ENCODE results near the gene SPRR2A.
"Not testable (repeated sequence)": the region's sequence is repeated elsewhere in the genome, so short reads cannot be mapped to it uniquely, and the experiment has no call there.

SPRR2A gene

DNA sequence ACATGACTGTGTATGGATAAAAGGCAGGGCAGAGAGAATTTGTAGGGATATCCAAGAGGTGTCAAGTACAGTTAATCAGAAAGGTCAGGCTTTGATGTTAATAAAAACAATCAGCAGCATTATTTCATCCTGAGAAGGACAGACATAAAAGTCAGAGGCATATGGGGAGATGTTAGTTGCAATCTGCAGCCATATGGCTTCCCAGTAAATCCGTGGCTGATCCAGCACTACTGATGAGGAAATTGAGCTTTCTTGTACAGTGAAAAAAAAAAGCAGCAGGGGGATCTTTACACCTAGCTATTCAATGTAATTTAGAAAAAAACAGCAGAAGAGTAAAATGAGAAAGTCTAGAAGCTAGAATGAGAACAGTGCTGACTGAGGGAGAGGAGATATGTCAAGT is 28.5 kb downstream of the SPRR2A start:
- intact Hi-C loops (cut with DNase I), result no loop called here
- DNase-seq, result no peak

DNA sequence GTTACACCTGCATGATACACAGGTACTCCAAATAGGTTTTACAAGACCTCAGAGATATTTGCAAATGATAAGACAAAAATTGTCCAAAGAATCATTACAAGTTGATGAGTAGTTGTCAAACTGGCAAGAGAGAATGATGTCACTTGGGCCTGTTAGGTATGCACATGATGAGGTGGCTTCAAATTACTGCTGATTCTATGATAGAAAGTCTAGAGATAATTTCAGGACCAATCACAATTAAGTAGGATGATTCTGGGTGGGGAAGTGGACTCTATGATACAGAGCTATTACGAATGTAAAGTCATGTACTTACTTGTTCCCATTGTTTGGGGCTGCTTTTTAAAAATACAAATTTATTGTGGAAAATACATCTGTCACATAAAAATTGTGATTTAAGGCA is 31.5 kb downstream of the SPRR2A start:
- no peak for DNase-seq
- intact Hi-C loops (cut with DNase I), result no loop called here

DNA sequence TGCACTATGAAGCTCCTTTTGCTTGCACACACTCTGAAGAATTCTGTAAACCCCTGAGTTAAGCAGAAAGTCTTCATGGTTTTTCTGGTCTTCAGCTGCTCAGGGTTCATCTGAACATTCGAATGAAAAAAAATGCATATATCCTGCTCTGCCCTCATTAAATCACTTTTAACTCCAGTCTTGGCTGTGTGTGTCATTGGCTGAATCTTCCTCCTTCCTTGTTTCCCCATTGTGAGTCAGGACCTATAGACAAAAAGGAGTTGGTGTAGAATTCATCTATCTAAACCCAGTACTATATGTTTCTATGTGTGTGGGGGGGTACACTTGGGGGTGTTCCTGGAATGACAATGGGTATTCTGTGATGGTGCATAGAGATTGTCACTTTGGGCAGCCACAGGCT is 32.9 kb downstream of the SPRR2A start:
- intact Hi-C loops (cut with DNase I), result no loop called here
- DNase-seq, result no peak

DNA sequence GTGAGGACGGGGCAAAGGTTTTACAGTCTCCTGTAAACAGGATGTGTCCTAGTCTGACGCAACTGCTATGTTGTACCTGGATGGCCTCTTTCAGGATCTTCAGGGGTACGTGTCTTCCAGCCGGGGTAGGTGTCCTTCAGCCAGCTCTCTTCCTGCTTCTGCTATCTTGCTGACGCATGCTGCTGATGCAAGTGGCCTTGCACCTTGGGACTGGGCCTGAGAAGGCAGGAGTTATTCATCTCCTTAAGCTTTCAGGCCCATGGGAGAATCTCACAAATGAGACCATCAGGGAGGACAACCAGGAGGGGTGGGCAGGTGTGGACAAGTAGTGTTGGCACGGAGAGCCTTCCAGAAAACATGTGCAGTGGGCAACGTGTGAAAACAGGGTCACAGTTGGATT is 34.2 kb downstream of the SPRR2A start:
- no peak for DNase-seq
- intact Hi-C loops (cut with DNase I), result no loop called here

DNA sequence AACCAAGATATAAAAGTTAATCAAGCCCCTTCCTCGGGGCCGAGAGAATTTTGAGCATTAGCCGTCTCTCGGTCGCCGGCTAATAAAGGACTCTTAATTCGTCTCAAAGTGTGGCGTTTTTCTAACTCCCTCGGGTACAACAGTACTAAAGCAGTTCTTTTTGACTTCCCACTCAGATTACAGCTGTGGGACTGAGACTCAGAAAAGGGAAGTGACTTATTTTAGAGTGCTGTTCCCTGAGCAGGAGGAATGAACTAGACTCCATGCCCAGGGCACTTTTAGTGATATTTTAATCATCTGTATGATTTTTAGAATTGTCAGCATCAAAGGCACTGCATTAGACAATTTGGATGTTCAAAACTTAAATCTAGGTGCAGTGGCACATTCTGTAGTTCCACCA is 35.0 kb downstream of the SPRR2A start:
- DNase-seq; intact Hi-C loops (cut with DNase I): not testable (repeated sequence)

DNA sequence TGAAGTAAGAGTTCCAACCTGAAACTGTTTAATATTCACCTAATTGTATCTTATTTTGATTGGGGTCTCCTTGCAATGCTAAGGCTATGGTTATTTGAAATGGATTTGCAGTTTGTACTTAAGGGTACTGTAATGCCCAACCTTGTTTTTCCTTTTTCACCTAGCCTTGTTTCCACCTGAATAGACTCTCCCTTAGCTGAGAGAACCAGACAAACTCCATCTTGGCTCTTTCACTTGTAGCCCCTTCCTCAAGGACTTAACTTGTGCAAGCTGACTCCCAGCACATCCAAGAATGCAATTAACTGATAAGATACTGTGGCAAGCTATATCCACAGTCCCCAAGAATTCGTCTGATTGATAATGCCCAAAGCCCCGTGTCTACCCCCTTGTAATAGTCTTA is 35.5 kb downstream of the SPRR2A start:
- DNase-seq; intact Hi-C loops (cut with DNase I): not testable (repeated sequence)

DNA sequence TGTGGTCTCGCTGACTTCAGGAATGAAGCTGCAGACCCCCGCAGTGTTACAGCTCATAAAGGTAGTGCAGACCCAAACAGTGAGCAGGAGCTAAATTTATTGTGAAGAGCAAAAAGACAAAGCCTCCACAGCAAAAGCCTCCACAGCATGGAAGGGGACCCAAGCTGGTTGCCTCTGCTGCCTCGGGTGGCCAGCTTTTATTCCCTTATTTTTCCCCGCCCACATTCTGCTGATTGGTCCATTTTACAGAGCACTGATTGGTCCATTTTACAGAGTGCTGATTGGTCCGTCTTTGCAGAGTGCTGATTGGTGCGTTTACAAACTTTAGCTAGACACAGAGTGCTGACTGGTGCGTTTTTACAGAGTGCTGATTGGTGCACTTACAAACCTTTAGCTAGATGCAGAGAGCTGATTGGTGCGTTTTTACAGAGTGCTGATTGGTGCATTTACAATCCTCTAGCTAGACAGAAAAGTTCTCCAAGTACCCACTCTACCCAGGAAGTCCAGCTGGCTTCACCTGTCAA is 46.0 kb downstream of the SPRR2A start:
- intact Hi-C loops (cut with DNase I); DNase-seq: not testable (repeated sequence)

Data from posterior cingulate gyrus (tissue), 11 donors.